Loucy (cell line): ENCODE results near the gene HSH2D.

ENCODE experiments used
- EZH2phosphoT487 ChIP-seq: fragments of 200-600 bp; IDR thresholded peaks from 2 replicates; pipeline ENCODE4 v1.6.1; 2018; ENCODE audit warnings: antibody characterized with exemption, mild to moderate bottlenecking, moderate library complexity, borderline replicate concordance
- TF ChIP-seq, protein P1 (sequence below): fragments of 200-600 bp; sonication (generic); conservative IDR thresholded peaks from 2 replicates; pipeline ENCODE4 v1.5.1; 2014; ENCODE audit warnings: mild to moderate bottlenecking, antibody characterized with exemption, low read length

DNA sequence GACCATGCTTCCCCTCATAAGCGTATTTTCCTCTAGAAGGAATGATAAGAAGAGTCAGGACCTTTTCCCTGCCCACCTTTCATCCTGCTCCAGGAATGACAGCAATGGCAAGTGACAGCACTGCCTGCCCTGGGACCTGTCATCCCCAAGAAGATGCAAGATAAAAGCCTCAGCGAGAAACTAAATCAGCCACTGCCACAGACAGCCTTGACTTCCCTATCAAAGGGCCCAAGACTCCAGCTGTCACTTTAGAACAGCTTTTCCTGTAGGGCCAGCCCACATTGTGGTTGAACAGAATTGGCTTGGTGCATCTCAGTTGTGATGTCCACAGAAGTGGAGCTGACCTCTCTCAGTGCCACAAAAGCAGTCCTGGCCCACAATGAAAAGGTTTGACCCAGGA, 30.7 kb upstream of the HSH2D start:
- TF ChIP-seq, protein P1, sequence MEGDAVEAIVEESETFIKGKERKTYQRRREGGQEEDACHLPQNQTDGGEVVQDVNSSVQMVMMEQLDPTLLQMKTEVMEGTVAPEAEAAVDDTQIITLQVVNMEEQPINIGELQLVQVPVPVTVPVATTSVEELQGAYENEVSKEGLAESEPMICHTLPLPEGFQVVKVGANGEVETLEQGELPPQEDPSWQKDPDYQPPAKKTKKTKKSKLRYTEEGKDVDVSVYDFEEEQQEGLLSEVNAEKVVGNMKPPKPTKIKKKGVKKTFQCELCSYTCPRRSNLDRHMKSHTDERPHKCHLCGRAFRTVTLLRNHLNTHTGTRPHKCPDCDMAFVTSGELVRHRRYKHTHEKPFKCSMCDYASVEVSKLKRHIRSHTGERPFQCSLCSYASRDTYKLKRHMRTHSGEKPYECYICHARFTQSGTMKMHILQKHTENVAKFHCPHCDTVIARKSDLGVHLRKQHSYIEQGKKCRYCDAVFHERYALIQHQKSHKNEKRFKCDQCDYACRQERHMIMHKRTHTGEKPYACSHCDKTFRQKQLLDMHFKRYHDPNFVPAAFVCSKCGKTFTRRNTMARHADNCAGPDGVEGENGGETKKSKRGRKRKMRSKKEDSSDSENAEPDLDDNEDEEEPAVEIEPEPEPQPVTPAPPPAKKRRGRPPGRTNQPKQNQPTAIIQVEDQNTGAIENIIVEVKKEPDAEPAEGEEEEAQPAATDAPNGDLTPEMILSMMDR: no peak
- TF ChIP-seq EZH2phosphoT487: no peak
